ENCODE measurements around the gene BEGAIN.

Gene BEGAIN

GRCh38 chr14:100567877-100568163 is 19.4 kb downstream of the BEGAIN start:
- no peak for DNase-seq (ENCODE audit: low spot score)

- DNase-seq (ENCODE audit: low spot score): no peak
Observed at GRCh38 chr14:100567009-100567876, 20.0 kb downstream of the BEGAIN start.

- DNase-seq (ENCODE audit: low spot score): no peak
Observed at GRCh38 chr14:100566586-100566985, 20.6 kb downstream of the BEGAIN start.

GRCh38 chr14:100566119-100566518 is 21.1 kb downstream of the BEGAIN start:
- no peak for DNase-seq (ENCODE audit: low spot score)

- no peak for DNase-seq (ENCODE audit: low spot score)
Observed at GRCh38 chr14:100565650-100566049, 21.6 kb downstream of the BEGAIN start.

- DNase-seq (ENCODE audit: low spot score): no peak
Observed at GRCh38 chr14:100564512-100564911, 22.7 kb downstream of the BEGAIN start.

GRCh38 chr14:100562751-100563150 is 24.5 kb downstream of the BEGAIN start:
- no peak for DNase-seq (ENCODE audit: low spot score)

- DNase-seq (ENCODE audit: low spot score): no peak
Observed at GRCh38 chr14:100561005-100561404, 26.2 kb downstream of the BEGAIN start.

GRCh38 chr14:100560471-100560870 is 26.7 kb downstream of the BEGAIN start:
- no peak for DNase-seq (ENCODE audit: low spot score)

GRCh38 chr14:100559455-100559854 is 27.8 kb downstream of the BEGAIN start:
- no peak for DNase-seq (ENCODE audit: low spot score)

- DNase-seq (ENCODE audit: low spot score): no peak
Observed at GRCh38 chr14:100558966-100559365, 28.3 kb downstream of the BEGAIN start.

GRCh38 chr14:100558226-100558625 is 29.0 kb downstream of the BEGAIN start:
- DNase-seq (ENCODE audit: low spot score): no peak

GRCh38 chr14:100557658-100558057 is 29.6 kb downstream of the BEGAIN start:
- peak; percentile 36 for DNase-seq (ENCODE audit: low spot score)

- no peak for DNase-seq (ENCODE audit: low spot score)
Observed at GRCh38 chr14:100556936-100557505, 30.2 kb downstream of the BEGAIN start.

GRCh38 chr14:100556140-100556475 is 31.1 kb downstream of the BEGAIN start:
- DNase-seq (ENCODE audit: low spot score): no peak

- DNase-seq (ENCODE audit: low spot score): no peak
Observed at GRCh38 chr14:100555436-100556139, 31.6 kb downstream of the BEGAIN start.

- no peak for DNase-seq (ENCODE audit: low spot score)
Observed at GRCh38 chr14:100554696-100555320, 32.4 kb downstream of the BEGAIN start.

GRCh38 chr14:100554082-100554677 is 33.0 kb downstream of the BEGAIN start:
- DNase-seq (ENCODE audit: low spot score): no peak

- DNase-seq (ENCODE audit: low spot score): no peak
Observed at GRCh38 chr14:100553471-100553870, 33.7 kb downstream of the BEGAIN start.

- peak; percentile 22 for DNase-seq (ENCODE audit: low spot score)
Observed at GRCh38 chr14:100552524-100553125, 34.6 kb downstream of the BEGAIN start.

GRCh38 chr14:100551056-100551455 is 36.2 kb downstream of the BEGAIN start:
- no peak for DNase-seq (ENCODE audit: low spot score)

Data from NAMALWA (cell line).